HG03135 (cell line): ENCODE measurements around the gene PSKH1.

Experiments used
- ATAC-seq: cut with Tn5 transposase; IDR thresholded peaks from one replicate; pipeline ENCODE4 v1.9.1; 2021; ENCODE audit warnings: mild to moderate bottlenecking, moderate library complexity; ENCODE audit not compliant: unreplicated experiment

The PSKH1 gene

GRCh38 chr16:67939507-67940445 is 46.7 kb downstream of the PSKH1 start:
- ATAC-seq, result no peak

GRCh38 chr16:67940446-67941089 is 47.5 kb downstream of the PSKH1 start:
- no peak for ATAC-seq

GRCh38 chr16:67941469-67942199 is 48.6 kb downstream of the PSKH1 start:
- no peak for ATAC-seq

GRCh38 chr16:67942200-67942509 is 49.1 kb downstream of the PSKH1 start:
- ATAC-seq, result no peak

- no peak for ATAC-seq
These were observed 49.6 kb downstream of the PSKH1 start for GRCh38 chr16:67942510-67943255.

DNA sequence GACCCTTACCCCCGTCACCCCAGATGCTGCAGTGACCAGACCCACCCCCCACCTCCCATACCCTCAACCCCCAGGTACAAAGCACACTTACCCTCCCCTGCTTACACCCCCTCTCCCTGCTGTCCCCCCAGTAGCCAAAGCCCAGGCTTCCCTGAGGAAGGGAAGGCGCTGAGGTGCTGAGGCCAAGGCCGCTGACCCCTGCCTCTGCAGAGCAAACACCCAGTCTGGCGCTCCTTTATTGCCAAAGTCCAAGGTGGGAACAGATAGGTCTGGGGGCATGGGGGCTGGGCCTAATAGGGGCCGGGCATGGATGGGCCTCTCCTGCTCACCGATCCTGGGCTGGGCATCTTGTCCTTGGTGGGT is 50.2 kb downstream of the PSKH1 start:
- no peak for ATAC-seq

- no peak for ATAC-seq
These were observed 50.8 kb downstream of the PSKH1 start, which contains the start of gene LCAT for GRCh38 chr16:67943619-67944504. TSS of gene LCAT (minus strand) at chr16:67944120. CDS start at chr16:67944101, 19 bp downstream.

DNA sequence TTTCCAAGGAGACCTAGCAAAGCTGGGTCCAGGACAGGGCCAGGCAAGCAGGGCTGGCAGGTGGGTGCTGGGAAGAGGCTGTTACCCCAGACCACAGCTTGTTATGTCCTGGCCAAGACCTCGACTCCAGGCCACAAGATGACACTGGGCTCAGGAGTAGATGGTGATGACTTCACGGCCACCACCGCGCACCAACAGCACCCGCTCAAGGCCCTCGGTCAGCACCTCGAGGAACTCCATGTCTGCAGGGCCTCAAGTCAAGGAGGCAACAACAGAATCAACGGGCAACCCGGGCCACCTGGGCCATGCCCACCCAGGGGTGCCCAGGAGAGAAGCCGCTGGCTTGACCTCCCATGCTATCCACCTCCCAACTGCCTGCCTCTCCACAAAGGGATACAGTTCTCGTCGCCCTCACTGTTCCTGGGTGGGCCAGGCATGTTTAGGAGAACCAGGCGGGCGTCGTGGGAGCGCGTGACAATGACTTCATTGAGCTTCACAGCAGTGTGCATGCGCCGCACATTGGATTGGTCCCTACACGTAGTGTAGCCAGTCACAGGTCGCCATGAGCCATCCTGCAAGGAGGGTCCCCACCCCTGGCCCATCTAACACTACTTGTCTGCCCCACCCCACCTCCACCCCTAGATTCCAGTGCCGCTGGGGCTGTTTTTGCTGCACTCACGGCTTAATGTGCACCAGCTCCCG is 51.8 kb downstream of the PSKH1 start:
- no peak for ATAC-seq

- no peak for ATAC-seq
These were observed 52.4 kb downstream of the PSKH1 start for GRCh38 chr16:67945392-67945933.

DNA sequence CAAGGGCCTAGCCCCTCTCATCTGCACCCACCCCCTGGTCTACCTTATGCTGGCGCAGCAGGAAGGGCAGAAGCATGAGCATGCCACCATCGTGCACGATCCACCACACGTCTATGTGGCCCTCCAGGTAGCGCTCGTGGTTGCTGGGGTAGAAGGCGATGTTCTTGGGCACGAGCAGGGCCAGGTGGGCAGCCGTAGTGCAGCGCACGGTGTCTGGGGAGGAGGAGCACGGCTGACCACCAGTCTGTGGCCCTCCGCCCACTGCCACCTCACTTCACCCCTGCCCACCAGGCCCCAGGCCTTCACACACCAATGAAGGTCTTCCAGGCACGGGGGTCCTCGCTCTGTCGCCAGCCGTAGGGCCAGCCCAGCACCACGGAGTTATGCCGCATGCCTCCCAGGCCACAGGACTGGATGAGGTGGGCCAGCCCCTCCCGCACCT is 53.1 kb downstream of the PSKH1 start:
- no peak for ATAC-seq

DNA sequence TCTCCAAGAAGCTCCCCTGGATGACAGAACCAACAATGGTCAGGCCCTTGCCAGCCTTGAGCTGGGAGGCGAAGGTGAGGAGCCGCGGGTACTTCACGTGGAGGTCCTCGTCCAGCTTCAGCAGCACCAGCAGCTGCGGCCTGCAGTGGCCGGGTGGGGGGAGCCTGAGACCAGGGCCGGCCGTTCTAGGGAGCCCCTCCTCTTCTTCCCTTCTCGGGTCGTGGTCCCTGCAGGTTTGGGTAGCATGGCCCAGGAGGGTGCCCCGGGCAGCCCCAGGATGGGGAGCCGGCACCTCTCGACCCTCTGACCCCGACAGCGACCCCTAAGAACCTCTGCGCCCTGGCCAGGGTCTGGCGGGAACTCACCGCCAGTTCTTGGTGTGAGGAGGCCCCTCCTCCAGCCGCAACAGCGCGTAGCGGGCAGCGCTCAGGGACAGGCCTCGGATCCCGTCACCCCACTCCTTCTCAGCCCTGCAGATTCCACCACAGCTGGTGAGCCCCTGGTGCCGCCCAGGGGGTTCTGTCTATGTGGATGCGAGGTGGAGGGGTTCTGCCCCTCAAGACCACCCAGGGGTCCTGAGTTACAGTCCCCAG is 54.0 kb downstream of the PSKH1 start:
- no peak for ATAC-seq

- ATAC-seq, result no peak
These were observed 55.0 kb downstream of the PSKH1 start for GRCh38 chr16:67948015-67948414.

DNA sequence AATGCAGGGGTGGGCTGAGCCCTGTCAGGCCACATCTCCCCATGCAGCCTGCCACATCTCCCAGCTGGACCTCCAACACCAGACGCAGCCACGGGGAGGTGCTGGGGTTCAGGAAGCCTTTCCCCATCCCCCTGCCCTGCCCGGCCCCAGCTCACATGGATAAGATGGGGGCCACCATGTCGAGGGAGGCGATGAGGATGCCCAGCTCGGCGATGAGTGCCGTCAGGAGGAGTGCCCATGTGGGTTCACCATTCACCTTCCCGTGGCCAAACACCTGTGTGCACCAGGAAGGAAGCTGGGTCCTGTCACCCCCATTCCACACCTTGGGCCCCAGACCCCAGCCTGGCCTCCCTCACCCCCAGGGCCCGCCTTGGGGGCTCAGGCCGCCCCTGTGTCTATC is 56.6 kb downstream of the PSKH1 start:
- ATAC-seq, result no peak

GRCh38 chr16:67950335-67950843 is 57.3 kb downstream of the PSKH1 start:
- ATAC-seq, result no peak

DNA sequence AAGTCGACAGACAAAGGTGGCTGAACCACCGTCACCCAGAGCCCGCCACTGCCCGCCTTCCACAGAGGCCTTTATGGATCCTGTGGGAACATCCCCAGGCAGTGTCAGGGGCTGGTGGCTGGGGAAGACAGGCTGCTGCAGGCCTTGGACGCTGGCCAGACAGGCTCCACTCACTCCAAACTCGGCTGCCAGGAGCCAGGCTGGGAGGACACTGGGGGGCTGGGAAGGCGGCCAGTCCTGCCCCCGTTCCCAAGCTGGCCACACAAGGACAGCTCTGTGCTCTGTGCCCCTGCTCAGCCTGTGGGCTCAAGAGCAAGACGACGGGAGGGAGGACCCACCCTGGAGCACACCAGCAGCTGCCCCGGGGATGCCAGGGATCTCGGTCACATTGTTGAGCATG is 58.4 kb downstream of the PSKH1 start:
- ATAC-seq, result no peak

- ATAC-seq, result no peak
These were observed 60.8 kb downstream of the PSKH1 start for GRCh38 chr16:67953641-67954375.

DNA sequence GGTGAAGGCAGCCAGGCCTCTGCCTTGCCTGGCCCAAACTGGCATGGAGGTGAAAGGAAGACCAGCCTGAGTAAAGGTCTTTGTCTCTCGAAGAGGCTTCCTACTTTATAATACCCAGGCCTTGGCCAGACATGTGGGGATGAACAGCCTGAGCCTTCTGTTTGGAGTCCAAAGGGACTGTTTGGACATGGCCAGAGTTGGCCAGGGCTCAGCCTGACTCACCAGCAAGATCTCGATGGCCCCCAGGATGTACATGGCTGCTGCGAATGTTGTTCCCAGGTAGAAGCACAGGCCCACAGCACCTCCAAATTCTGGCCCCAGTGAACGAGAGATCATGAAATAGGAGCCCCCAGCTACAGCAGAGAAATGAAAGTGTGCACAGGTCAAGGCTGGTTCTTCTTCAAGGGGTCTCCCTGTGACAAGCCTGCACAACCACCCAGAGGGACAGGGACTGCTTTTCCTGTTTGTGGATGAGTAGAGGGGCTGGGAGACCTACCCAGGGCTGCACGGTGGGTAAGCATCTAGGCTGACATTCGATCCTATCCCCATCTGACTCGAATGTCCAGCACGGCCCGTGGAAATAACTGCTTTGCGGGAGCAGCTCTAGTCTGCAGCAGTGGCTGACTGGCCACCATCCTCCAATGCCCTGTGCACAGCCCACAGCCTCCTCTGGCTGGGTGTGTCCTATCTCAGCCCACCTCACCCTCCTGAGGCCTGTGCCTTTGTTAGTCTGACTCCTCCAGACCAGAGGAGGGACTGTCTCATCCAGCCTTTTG is 61.6 kb downstream of the PSKH1 start:
- ATAC-seq, result no peak
